WTC11 (cell line): ENCODE results near the gene CFL1. TPM values are rescaled to one million over a fixed set of nuclear protein-coding genes. Genes with fewer than 3 reads are reported as not detected.

Source experiments
- ATAC-seq: fragments of 200-7000 bp; cut with Tn5 transposase; 2 replicates; pipeline ENCODE4 v1.10.0; 2021; ENCODE audit warnings: mild to moderate bottlenecking, moderate library complexity
- CTCF ChIA-PET: fragments of 300-600 bp; sonication (Branson Sonifier 250); formaldehyde crosslinking; loops from one replicate; lab custom pipeline; 2021; ENCODE audit warnings: antibody characterized with exemption; lab: Charles Lee
- POLR2A ChIA-PET: fragments of 350-600 bp; sonication (Branson Sonifier 250); formaldehyde crosslinking; loops from one replicate; lab custom pipeline; 2021; ENCODE audit warnings: antibody characterized with exemption; lab: Charles Lee
- DNase-seq: peaks from one replicate; pipeline ENCODE4 v3.0.0; 2021; ENCODE audit warnings: low spot score
- H3K27ac Mint-ChIP-seq: 2 replicates; pipeline ENCODE4 v1.8.0; 2021; ENCODE audit warnings: mixed read lengths
- H3K27me3 Mint-ChIP-seq: 2 replicates; pipeline ENCODE4 v1.8.0; 2021; ENCODE audit warnings: low read depth, mild to moderate bottlenecking, moderate library complexity, mixed read lengths
- H3K36me3 Mint-ChIP-seq: 2 replicates; pipeline ENCODE4 v1.8.0; 2021; ENCODE audit warnings: mixed read lengths
- H3K4me1 Mint-ChIP-seq: 2 replicates; pipeline ENCODE4 v1.8.0; 2022; ENCODE audit warnings: mixed read lengths
- H3K4me3 Mint-ChIP-seq: 2 replicates; pipeline ENCODE4 v1.8.0; 2021; ENCODE audit warnings: mild to moderate bottlenecking, moderate library complexity, mixed read lengths
- H3K9me3 Mint-ChIP-seq: 2 replicates; pipeline ENCODE4 v1.8.0; 2021; ENCODE audit warnings: mixed read lengths
- CBFB ChIP-seq: sonication (generic); formaldehyde crosslinking; IDR thresholded peaks from 2 replicates; pipeline ENCODE4 v1.8.1; 2022; ENCODE audit warnings: mild to moderate bottlenecking, low read depth, missing genetic modification reagents
- ESRRA ChIP-seq: sonication (generic); formaldehyde crosslinking; IDR thresholded peaks from 2 replicates; pipeline ENCODE4 v1.8.1; 2022; ENCODE audit warnings: mild to moderate bottlenecking, missing genetic modification reagents, borderline replicate concordance
- ETV6 ChIP-seq: sonication (generic); formaldehyde crosslinking; IDR thresholded peaks from 2 replicates; pipeline ENCODE4 v1.8.1; 2022; ENCODE audit warnings: mild to moderate bottlenecking, missing genetic modification reagents
- JUN ChIP-seq: sonication (generic); formaldehyde crosslinking; IDR thresholded peaks from 2 replicates; pipeline ENCODE4 v1.8.0; 2023; ENCODE audit warnings: mild to moderate bottlenecking, missing genetic modification reagents
- MYBL2 ChIP-seq: sonication (generic); formaldehyde crosslinking; IDR thresholded peaks from 2 replicates; pipeline ENCODE4 v1.8.1; 2023; ENCODE audit warnings: mild to moderate bottlenecking, moderate library complexity, missing genetic modification reagents
- NFATC4 ChIP-seq: fragments of 250-450 bp; sonication (Bioruptor Pico); IDR thresholded peaks from 2 replicates; pipeline ENCODE4 v1.9.0; 2021; ENCODE audit warnings: mild to moderate bottlenecking
- NFYB ChIP-seq: sonication (generic); formaldehyde crosslinking; conservative IDR thresholded peaks from 2 replicates; pipeline ENCODE4 v1.8.0; 2022; ENCODE audit warnings: low read depth, missing genetic modification reagents
- NR1H2 ChIP-seq: sonication (generic); formaldehyde crosslinking; IDR thresholded peaks from 2 replicates; pipeline ENCODE4 v1.9.0; 2021; ENCODE audit warnings: mild to moderate bottlenecking, moderate library complexity, missing genetic modification reagents
- NR3C1 ChIP-seq: sonication (generic); formaldehyde crosslinking; conservative IDR thresholded peaks from 2 replicates; pipeline ENCODE4 v1.8.1; 2023; ENCODE audit warnings: low read depth, mild to moderate bottlenecking, missing genetic modification reagents
- RELA ChIP-seq: sonication (generic); formaldehyde crosslinking; IDR thresholded peaks from 2 replicates; pipeline ENCODE4 v1.8.1; 2022; ENCODE audit warnings: missing genetic modification reagents, mild to moderate bottlenecking, borderline replicate concordance
- TEAD4 ChIP-seq: sonication (generic); formaldehyde crosslinking; IDR thresholded peaks from 2 replicates; pipeline ENCODE4 v1.8.0; 2022; ENCODE audit warnings: mild to moderate bottlenecking, missing genetic modification reagents
- ZNF396 ChIP-seq: fragments of 250-450 bp; sonication (Bioruptor Pico); IDR thresholded peaks from 2 replicates; pipeline ENCODE4 v1.8.0; 2021; ENCODE audit warnings: mild to moderate bottlenecking, moderate library complexity, borderline replicate concordance
- ZNF671 ChIP-seq: fragments of 250-450 bp; sonication (Bioruptor Pico); IDR thresholded peaks from 2 replicates; pipeline ENCODE4 v1.8.0; 2021; ENCODE audit warnings: mild to moderate bottlenecking
- total RNA-seq: library from RNA; stranded (reverse); gene quantifications from 3 replicates; pipeline ENCODE4 v1.2.3, GENCODE V29; 2021
- TF ChIP-seq, protein P1 (sequence below): sonication (generic); formaldehyde crosslinking; IDR thresholded peaks from 2 replicates; pipeline ENCODE4 v1.8.1; 2022; ENCODE audit warnings: mild to moderate bottlenecking, moderate library complexity, missing genetic modification reagents
- TF ChIP-seq, protein P2 (sequence below): sonication (generic); formaldehyde crosslinking; IDR thresholded peaks from 2 replicates; pipeline ENCODE4 v1.8.1; 2023; ENCODE audit warnings: mild to moderate bottlenecking, moderate library complexity, missing genetic modification reagents
- TF ChIP-seq, protein P3 (sequence below): sonication (generic); formaldehyde crosslinking; IDR thresholded peaks from 2 replicates; pipeline ENCODE4 v1.8.1; 2022; ENCODE audit warnings: missing genetic modification reagents, borderline replicate concordance
- TF ChIP-seq, protein P4 (sequence below): sonication (generic); formaldehyde crosslinking; IDR thresholded peaks from 2 replicates; pipeline ENCODE4 v1.8.0; 2023; ENCODE audit warnings: mild to moderate bottlenecking, missing genetic modification reagents
- TF ChIP-seq, protein P5 (sequence below): sonication (generic); formaldehyde crosslinking; IDR thresholded peaks from 2 replicates; pipeline ENCODE4 v1.8.1; 2023; ENCODE audit warnings: mild to moderate bottlenecking, missing genetic modification reagents, moderate library complexity
- TF ChIP-seq, protein P6 (sequence below): sonication (generic); formaldehyde crosslinking; IDR thresholded peaks from 2 replicates; pipeline ENCODE4 v1.8.0; 2022; ENCODE audit warnings: mild to moderate bottlenecking, missing genetic modification reagents

CFL1 gene
- total RNA-seq, 1 experiment from 2014 or later: 1,073 TPM

DNA sequence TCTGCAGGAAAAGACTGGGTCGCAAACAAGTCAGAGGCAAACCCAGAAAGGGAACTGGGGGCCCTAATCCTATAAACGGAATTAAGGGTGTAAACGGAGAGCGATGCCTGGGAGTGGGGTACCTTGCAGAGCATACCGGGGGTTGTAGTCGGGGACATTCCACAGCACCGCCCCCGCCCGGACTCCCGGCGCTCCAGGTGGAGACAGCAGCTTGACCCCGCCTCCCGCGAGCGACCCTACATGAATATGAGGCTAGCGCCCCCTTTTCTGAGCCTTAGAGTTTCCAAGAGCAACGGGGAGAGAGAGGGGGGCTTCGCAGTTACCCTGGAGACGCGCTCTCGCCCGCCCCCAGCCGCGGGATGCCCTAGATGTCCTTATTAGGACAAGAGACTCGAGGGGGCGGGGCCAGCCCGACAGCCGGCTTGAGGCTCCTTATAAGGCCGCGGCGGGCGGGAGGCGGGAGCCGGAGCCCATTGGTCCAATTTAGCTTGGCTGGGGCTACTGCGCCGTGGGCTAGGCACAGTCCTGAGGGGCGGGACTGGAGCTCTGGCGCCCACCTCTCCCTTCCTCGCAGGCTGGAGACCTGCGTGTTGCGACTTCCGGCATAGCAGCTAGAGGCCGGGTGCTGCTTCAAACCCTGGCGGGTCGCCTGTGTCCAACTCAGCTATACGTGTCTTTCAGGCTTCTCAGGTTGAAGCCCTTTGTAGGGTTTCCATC lies 1.3 kb upstream of the CFL1 start (continued):
- TF ChIP-seq, protein P1, sequence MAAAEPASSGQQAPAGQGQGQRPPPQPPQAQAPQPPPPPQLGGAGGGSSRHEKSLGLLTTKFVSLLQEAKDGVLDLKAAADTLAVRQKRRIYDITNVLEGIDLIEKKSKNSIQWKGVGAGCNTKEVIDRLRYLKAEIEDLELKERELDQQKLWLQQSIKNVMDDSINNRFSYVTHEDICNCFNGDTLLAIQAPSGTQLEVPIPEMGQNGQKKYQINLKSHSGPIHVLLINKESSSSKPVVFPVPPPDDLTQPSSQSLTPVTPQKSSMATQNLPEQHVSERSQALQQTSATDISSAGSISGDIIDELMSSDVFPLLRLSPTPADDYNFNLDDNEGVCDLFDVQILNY (CRISPR knock-in tag): 0 out of 2 replicates have a peak, but pooled peaks have one; percentile 56
- no peak for TF ChIP-seq ETV6 (CRISPR knock-in tag)
- no peak for TF ChIP-seq ESRRA (CRISPR knock-in tag)
- TF ChIP-seq, protein P2, sequence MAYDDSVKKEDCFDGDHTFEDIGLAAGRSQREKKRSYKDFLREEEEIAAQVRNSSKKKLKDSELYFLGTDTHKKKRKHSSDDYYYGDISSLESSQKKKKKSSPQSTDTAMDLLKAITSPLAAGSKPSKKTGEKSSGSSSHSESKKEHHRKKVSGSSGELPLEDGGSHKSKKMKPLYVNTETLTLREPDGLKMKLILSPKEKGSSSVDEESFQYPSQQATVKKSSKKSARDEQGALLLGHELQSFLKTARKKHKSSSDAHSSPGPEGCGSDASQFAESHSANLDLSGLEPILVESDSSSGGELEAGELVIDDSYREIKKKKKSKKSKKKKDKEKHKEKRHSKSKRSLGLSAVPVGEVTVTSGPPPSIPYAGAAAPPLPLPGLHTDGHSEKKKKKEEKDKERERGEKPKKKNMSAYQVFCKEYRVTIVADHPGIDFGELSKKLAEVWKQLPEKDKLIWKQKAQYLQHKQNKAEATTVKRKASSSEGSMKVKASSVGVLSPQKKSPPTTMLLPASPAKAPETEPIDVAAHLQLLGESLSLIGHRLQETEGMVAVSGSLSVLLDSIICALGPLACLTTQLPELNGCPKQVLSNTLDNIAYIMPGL (CRISPR knock-in tag): no peak
- no peak for TF ChIP-seq NFATC4 (CRISPR knock-in tag)
- TF ChIP-seq, protein P3, sequence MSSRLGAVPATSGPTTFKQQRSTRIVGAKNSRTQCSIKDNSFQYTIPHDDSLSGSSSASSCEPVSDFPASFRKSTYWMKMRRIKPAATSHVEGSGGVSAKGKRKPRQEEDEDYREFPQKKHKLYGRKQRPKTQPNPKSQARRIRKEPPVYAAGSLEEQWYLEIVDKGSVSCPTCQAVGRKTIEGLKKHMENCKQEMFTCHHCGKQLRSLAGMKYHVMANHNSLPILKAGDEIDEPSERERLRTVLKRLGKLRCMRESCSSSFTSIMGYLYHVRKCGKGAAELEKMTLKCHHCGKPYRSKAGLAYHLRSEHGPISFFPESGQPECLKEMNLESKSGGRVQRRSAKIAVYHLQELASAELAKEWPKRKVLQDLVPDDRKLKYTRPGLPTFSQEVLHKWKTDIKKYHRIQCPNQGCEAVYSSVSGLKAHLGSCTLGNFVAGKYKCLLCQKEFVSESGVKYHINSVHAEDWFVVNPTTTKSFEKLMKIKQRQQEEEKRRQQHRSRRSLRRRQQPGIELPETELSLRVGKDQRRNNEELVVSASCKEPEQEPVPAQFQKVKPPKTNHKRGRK: no peak
- TF ChIP-seq ZNF396: no peak
- no peak for TF ChIP-seq TEAD4 (CRISPR knock-in tag)

DNA sequence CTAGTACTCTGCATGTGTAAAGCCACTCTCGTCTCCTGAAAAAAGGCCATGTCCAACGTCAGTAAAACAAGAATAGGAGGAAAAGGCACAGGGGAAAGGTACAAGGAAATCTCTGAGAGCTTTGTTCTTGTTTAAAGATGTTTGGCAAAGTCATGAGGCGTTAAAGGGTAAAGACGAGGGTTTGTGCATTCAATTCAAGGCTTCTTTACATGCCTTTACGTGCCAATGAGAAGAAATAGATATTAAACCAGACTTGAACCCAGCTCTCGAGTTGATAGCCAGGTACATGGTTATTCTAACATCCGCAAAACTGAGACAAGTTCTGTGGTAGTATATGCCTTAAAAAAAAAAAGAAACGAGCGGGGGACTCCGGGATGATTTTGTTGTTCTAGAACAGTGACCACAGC lies 704 bp upstream of the CFL1 start:
- Mint-ChIP-seq H3K36me3 (peaks cover 43% of the 10 kb centered on the region), H3K9me3 (no peaks in the 10 kb centered on the region)
- no peak for DNase-seq
- TF ChIP-seq, protein P4, sequence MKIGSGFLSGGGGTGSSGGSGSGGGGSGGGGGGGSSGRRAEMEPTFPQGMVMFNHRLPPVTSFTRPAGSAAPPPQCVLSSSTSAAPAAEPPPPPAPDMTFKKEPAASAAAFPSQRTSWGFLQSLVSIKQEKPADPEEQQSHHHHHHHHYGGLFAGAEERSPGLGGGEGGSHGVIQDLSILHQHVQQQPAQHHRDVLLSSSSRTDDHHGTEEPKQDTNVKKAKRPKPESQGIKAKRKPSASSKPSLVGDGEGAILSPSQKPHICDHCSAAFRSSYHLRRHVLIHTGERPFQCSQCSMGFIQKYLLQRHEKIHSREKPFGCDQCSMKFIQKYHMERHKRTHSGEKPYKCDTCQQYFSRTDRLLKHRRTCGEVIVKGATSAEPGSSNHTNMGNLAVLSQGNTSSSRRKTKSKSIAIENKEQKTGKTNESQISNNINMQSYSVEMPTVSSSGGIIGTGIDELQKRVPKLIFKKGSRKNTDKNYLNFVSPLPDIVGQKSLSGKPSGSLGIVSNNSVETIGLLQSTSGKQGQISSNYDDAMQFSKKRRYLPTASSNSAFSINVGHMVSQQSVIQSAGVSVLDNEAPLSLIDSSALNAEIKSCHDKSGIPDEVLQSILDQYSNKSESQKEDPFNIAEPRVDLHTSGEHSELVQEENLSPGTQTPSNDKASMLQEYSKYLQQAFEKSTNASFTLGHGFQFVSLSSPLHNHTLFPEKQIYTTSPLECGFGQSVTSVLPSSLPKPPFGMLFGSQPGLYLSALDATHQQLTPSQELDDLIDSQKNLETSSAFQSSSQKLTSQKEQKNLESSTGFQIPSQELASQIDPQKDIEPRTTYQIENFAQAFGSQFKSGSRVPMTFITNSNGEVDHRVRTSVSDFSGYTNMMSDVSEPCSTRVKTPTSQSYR (CRISPR knock-in tag): no peak
- no peak for TF ChIP-seq NR1H2 (CRISPR knock-in tag)
- no peak for TF ChIP-seq RELA (CRISPR knock-in tag)
- TF ChIP-seq, all 79 proteins: peak for 0
- CTCF ChIA-PET: interaction anchor here (1.0 to 16.6 kb wide), 25 partner anchors 8 to 443 kb away, joined by 3 to 539 read pairs (median 10); partner anchors contain the start of genes AP5B1, BANF1, CCDC85B and EFEMP2
- H3K4me1 Mint-ChIP-seq: peaks cover 24% of the 10 kb centered on the region
- H3K27ac Mint-ChIP-seq: peak overlapping the region; percentile 100
- POLR2A ChIA-PET: interaction anchor here (0.7 to 4.2 kb wide), 20 partner anchors 8 to 409 kb away, joined by 3 to 90 read pairs (median 4); partner anchors contain the start of genes CCDC85B, CST6, EFEMP2 and FIBP
- H3K27me3 Mint-ChIP-seq: no peaks in the 10 kb centered on the region
- no peak for ATAC-seq
- H3K4me3 Mint-ChIP-seq: peak overlapping the region; percentile 90

DNA sequence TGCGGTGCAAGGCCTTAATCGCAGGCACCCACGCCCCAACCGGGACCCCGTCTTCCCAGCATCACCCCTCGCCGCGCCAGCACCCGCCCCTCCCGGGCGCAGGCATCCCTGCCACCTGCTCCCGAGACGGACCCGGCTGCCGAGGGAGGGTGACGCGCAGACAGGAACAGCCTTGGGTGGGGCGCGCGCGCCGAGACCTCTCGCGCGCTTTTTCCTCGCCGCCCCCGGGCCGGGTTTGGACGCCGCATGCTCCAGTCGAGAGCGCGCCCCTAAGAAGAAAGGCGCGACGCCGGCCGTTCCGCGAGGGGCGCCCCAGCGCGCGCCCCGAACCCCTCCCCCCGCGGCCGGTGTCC lies 504 bp downstream of the CFL1 start:
- ATAC-seq (no peak), DNase-seq (no peak)
- peaks cover 21% of the 10 kb centered on the region for H3K4me1 Mint-ChIP-seq
- H3K27ac Mint-ChIP-seq: no peak overlapping the region
- ChIA-PET POLR2A (interaction anchor here (0.9 to 4.2 kb wide), 5 partner anchors 14 to 146 kb away, joined by 3 to 90 read pairs (median 18); partner anchors contain the start of genes CCDC85B, EFEMP2, FIBP and KAT5), CTCF (interaction anchor here (1.0 to 16.6 kb wide), 4 partner anchors 13 to 188 kb away, joined by 4 to 539 read pairs (median 64); partner anchors contain the start of genes AP5B1, CCDC85B, EFEMP2 and FIBP)
- no peaks in the 10 kb centered on the region for H3K27me3 Mint-ChIP-seq
- peak overlapping the region; percentile 91 for H3K4me3 Mint-ChIP-seq
- peaks cover 39% of the 10 kb centered on the region for H3K36me3 Mint-ChIP-seq
- no peaks in the 10 kb centered on the region for H3K9me3 Mint-ChIP-seq
- no peak for TF ChIP-seq ZNF671 (CRISPR knock-in tag)
- no peak for TF ChIP-seq NFYB
- 0 out of 2 replicates have a peak, but pooled peaks have one; percentile 17 for TF ChIP-seq CBFB (CRISPR knock-in tag)
- no peak for TF ChIP-seq MYBL2 (CRISPR knock-in tag)
- 0 out of 2 replicates have a peak, but pooled peaks have one; percentile 69 for TF ChIP-seq NR3C1 (CRISPR knock-in tag)
- TF ChIP-seq, protein P5, sequence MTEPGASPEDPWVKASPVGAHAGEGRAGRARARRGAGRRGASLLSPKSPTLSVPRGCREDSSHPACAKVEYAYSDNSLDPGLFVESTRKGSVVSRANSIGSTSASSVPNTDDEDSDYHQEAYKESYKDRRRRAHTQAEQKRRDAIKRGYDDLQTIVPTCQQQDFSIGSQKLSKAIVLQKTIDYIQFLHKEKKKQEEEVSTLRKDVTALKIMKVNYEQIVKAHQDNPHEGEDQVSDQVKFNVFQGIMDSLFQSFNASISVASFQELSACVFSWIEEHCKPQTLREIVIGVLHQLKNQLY: no peak
- TF ChIP-seq, protein P3: no peak
- TF ChIP-seq JUN (CRISPR knock-in tag): 0 out of 2 replicates have a peak, but pooled peaks have one; percentile 29
- TF ChIP-seq, protein P6, sequence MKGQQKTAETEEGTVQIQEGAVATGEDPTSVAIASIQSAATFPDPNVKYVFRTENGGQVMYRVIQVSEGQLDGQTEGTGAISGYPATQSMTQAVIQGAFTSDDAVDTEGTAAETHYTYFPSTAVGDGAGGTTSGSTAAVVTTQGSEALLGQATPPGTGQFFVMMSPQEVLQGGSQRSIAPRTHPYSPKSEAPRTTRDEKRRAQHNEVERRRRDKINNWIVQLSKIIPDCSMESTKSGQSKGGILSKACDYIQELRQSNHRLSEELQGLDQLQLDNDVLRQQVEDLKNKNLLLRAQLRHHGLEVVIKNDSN (CRISPR knock-in tag): no peak
